ENCODE data around the gene MYRF. TPM values are rescaled to one million over a fixed set of nuclear protein-coding genes. Genes with fewer than 3 reads are reported as not detected.

MYRF gene
- total and polyA plus RNA-seq, 11 donors: 0.11 to 41.2 (median 0.25) TPM; not detected in 2

GRCh38 chr11:61828629-61829407 is 76.4 kb downstream of the MYRF start:
- no peaks in the 10 kb centered on the region for H3K36me3 ChIP-seq
- peak overlapping the region; percentile 47 to 80 (median 66) for H3K4me3 ChIP-seq
- H3K27ac ChIP-seq: peak overlapping the region; percentile 8 to 96 (median 86)
- 1 to 11% (median 1%) methylated on average over 24 to 55 of the region's 55 CpGs for WGBS, 4 donors
- no peaks in the 10 kb centered on the region for H3K9me3 ChIP-seq
- H3K4me1 ChIP-seq: peaks cover 0 to 57% (median 31%) of the 10 kb centered on the region in 12 donors
- H3K27me3 ChIP-seq: no peaks in the 10 kb centered on the region
- ATAC-seq: peak; percentile 25 to 52 (median 40)
- TF ChIP-seq CTCF (IDR thresholded peaks at IDR 0.05) (peak; percentile 17 to 64 (median 42)), POLR2A (IDR thresholded peaks at IDR 0.05) (no peak)
- peak; percentile 56 to 77 (median 63) for DNase-seq
- intact Hi-C loops (cut with DNase I): loop anchor here in 2 of 10 donors (1.0 kb wide), 2 partner anchors 14 to 62 kb away; partner anchors contain the start of gene FADS3 (in 1 of the 2)

- Histone ChIP-seq H3K27ac (peak overlapping the region in 8 of 12 donors; percentile 33 to 93 (median 81)), H3K27me3 (no peaks in the 10 kb centered on the region), H3K4me3 (peak overlapping the region in 7 of 12 donors; percentile 58 to 80 (median 74)), H3K4me1 (peaks cover 0 to 67% (median 40%) of the 10 kb centered on the region in 12 donors), H3K9me3 (no peaks in the 10 kb centered on the region), H3K36me3 (no peaks in the 10 kb centered on the region)
- no peak for ATAC-seq
- WGBS, 4 donors: 72 to 91% (median 81%) methylated on average over 4 of the region's 4 CpGs
- DNase-seq: peak in 1 of 5 donors; percentile 18
- TF ChIP-seq POLR2A (IDR thresholded peaks at IDR 0.05) (no peak), CTCF (IDR thresholded peaks at IDR 0.05) (no peak)
- intact Hi-C loops (cut with DNase I): no loop called here
These were observed 77.4 kb downstream of the MYRF start for GRCh38 chr11:61829806-61830205.

- TF ChIP-seq POLR2A (IDR thresholded peaks at IDR 0.05) (no peak), CTCF (IDR thresholded peaks at IDR 0.05) (no peak)
- intact Hi-C loops (cut with DNase I): no loop called here
- H3K9me3 ChIP-seq: no peaks in the 10 kb centered on the region
- no peaks in the 10 kb centered on the region for H3K27me3 ChIP-seq
- ATAC-seq (no peak), DNase-seq (peak in 1 of 5 donors; percentile 6)
- WGBS, 4 donors: 57 to 68% (median 64%) methylated on average over 8 of the region's 8 CpGs
- peak overlapping the region in 3 of 12 donors; percentile 67 to 80 (median 75) for H3K4me3 ChIP-seq
- no peaks in the 10 kb centered on the region for H3K36me3 ChIP-seq
- H3K27ac ChIP-seq: peak overlapping the region in 8 of 12 donors; percentile 20 to 91 (median 54)
- H3K4me1 ChIP-seq: peaks cover 0 to 74% (median 46%) of the 10 kb centered on the region in 12 donors
These were observed 78.0 kb downstream of the MYRF start for GRCh38 chr11:61830237-61831105.

All from heart left ventricle (tissue), 16 donors.